Ramos (cell line): Measurements from ENCODE around the gene IPO9.

Source experiments
- in situ Hi-C: fragments of 300-500 bp; cut with MboI; formaldehyde crosslinking; loops from one replicate; pipeline ENCODE4 v1.14.3; 2022; ENCODE audit warnings: low sequenced_read_pairs; ENCODE audit not compliant: unreplicated experiment

The IPO9 gene

GRCh38 chr1:201828820-201829774, at the start of gene IPO9:
Gene IPO9, plus strand, starts transcription at chr1:201829157. Its CDS starts 53 bp downstream, at chr1:201829210.
- in situ Hi-C loops = no loop called here

DNA sequence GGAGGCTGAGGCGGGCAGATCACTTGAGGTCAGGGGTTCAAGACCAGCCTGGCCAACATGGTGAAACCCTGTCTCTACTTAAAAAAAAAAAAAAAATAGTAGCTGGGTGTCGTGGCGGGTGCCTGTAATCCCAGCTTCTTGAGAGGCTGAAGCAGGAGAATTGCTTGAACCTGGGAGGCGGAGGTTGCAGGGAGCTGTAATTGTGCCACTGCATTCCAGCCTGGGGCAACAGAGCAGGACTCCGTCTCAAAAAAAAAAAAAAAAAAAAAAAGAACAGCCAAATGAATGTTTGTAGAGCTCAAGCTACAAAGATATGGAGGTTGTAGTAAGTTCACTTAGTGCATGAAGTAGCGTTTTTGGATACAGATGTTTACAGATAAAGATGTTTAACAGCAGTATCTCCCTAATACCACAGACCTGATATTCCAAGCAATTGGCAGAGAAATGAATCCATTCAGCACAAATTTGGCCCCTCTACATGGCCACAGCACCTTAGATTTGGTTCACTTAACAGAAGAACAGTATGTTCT, 49.5 kb upstream of the IPO9 start:
- in situ Hi-C loops = no loop called here

DNA sequence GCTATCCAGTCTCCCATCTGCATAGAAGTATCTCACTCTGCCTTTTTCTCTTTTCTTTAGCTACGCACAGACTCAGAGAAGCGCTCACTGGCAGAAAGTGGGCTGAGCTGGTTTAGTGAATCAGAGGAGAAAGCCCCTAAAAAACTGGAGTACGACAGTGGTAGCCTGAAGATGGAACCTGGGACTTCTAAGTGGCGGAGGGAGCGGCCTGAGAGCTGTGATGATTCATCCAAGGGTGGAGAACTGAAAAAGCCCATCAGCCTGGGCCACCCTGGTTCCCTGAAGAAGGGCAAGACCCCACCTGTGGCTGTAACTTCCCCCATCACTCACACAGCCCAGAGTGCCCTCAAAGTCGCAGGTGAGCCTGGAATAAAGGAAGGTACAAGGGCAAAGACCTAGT, 48.0 kb upstream of the IPO9 start:
- in situ Hi-C loops = loop anchor here (10.0 kb wide), 1 partner anchor 216 kb away; no protein-coding TSS in a partner anchor

- in situ Hi-C loops = loop anchor here (10.0 kb wide), 1 partner anchor 217 kb away; no protein-coding TSS in a partner anchor
Observed at GRCh38 chr1:201781437-201781836, 47.5 kb upstream of the IPO9 start.

DNA sequence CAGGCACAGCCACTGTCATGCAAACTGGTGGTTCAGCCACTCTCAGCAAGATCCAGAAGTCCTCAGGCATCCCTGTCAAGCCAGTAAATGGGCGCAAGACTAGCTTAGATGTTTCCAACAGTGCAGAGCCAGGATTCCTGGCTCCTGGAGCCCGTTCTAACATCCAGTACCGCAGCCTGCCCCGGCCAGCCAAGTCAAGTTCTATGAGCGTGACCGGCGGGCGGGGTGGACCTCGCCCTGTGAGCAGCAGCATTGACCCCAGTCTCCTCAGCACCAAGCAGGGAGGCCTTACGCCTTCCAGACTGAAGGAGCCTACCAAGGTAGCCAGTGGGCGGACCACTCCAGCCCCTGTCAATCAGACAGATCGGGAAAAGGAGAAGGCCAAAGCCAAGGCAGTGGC, 46.6 kb upstream of the IPO9 start:
- in situ Hi-C loops = loop anchor here (10.0 kb wide), 1 partner anchor 218 kb away; no protein-coding TSS in a partner anchor

GRCh38 chr1:201783058-201783457, 45.9 kb upstream of the IPO9 start:
- in situ Hi-C loops = loop anchor here (10.0 kb wide), 1 partner anchor 218 kb away; no protein-coding TSS in a partner anchor

DNA sequence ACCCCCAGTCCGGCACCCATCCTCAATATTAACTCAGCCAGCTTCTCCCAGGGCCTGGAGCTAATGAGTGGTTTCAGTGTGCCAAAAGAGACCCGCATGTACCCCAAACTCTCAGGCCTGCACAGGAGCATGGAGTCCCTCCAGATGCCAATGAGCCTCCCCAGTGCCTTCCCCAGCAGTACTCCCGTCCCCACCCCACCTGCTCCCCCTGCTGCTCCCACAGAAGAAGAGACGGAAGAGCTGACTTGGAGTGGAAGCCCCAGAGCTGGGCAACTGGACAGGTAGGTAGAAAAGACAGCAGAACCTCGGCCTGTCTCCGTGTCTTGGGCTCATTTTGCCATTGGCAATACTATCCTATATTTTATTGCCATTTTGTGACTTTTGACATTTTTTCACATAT, 45.4 kb upstream of the IPO9 start:
- in situ Hi-C loops = loop anchor here (10.0 kb wide), 1 partner anchor 219 kb away; no protein-coding TSS in a partner anchor

- in situ Hi-C loops = loop anchor here (5.0 to 10.0 kb wide), 2 partner anchors 73 to 220 kb away; no protein-coding TSS in a partner anchor
Observed at GRCh38 chr1:201785291-201785690, 43.7 kb upstream of the IPO9 start.

- in situ Hi-C loops = loop anchor here (5.0 to 10.0 kb wide), 2 partner anchors 75 to 222 kb away; no protein-coding TSS in a partner anchor
Observed at GRCh38 chr1:201786824-201787223, 42.1 kb upstream of the IPO9 start.

DNA sequence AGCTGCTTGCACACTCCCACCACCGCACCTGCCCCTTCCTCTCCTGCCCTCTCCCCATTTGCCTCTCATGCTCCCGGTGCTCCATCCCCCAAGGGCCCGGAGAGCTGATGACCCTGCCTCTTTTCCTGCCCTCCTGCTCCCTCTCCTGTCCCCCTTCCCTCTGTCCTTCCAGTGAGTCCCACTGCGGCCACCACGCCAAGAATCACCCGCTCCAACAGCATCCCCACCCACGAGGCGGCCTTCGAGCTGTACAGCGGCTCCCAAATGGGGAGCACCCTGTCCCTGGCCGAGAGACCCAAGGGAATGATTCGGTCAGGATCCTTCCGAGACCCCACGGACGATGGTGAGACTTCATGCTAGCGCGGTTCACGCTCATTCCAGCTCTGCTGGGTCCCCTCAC, 40.7 kb upstream of the IPO9 start:
- in situ Hi-C loops = loop anchor here (5.0 to 10.0 kb wide), 2 partner anchors 76 to 223 kb away; no protein-coding TSS in a partner anchor

DNA sequence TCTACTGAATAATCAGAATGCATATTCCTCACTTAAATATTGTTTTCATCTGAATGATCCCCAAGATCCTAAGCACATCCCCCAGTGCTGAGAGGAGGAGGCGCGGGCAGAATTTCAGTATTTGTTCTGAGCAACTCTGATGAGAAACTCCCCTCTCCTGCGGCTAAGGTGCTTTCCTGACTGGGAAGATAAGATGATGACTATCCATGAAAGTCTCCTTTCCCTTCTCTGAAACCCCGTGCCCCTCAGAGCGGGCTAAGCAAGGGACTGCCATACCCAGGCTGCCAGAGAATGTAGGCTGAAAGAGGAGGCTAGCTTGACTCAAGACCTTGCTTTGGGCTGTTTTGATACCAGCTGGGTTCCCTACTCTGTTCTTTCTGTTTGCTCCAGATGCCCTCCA, 39.7 kb upstream of the IPO9 start:
- in situ Hi-C loops = loop anchor here (5.0 to 10.0 kb wide), 2 partner anchors 77 to 224 kb away; no protein-coding TSS in a partner anchor

- in situ Hi-C loops = no loop called here
Observed at GRCh38 chr1:201790261-201790660, 38.7 kb upstream of the IPO9 start.

DNA sequence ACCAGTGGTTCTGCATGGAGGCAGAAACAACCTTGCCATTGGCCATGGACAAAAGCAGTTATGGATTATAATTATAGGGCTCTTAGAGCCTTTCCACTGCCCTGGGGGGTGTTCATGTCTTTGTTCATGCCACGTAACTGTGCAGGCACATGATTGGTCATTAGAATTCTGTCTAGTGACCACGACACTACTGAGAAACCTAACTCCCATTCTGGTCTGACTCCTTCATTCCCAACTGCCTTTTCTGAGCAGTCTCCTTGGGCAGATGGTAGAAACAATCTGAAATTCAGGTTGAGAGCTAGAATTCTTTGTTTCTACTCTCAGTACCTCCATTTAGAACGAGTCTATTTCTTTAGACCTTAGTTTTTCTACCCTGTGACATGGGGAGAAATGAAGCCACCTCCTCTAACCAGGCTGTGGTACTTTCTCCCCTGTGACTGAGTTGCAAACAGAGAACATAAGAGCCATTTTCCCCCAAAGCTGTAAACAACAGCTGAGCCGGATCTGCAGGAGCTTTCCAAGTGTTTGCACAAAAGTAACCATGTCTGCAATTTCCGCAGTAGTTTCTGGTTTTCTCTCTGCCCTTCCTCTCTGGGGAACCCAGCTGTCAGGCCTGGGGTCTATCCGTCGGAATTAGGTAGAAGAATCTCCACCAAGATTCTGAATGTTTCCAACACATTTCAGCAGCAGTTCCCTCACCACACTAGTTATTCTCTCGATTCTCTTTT, 37.7 kb upstream of the IPO9 start:
- in situ Hi-C loops = no loop called here

DNA sequence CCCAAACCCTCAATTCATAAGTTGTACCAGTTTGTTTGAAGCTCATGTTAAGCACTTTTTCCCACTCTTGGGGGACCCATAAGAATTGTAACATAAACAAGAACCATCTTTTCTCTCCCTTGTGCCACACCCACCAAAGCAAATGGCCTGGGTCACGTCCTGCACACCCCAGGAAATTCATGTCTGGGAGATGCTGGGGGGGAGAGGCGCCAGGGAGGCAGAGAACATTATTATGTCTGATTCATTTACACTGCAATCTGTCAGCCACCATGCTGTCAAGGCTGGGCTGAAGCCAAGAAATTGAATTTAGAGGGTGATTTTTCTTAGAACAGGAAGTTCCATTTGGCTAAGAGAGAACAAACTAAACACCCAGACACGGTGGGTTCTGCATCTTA, 37.2 kb upstream of the IPO9 start:
- in situ Hi-C loops = no loop called here

DNA sequence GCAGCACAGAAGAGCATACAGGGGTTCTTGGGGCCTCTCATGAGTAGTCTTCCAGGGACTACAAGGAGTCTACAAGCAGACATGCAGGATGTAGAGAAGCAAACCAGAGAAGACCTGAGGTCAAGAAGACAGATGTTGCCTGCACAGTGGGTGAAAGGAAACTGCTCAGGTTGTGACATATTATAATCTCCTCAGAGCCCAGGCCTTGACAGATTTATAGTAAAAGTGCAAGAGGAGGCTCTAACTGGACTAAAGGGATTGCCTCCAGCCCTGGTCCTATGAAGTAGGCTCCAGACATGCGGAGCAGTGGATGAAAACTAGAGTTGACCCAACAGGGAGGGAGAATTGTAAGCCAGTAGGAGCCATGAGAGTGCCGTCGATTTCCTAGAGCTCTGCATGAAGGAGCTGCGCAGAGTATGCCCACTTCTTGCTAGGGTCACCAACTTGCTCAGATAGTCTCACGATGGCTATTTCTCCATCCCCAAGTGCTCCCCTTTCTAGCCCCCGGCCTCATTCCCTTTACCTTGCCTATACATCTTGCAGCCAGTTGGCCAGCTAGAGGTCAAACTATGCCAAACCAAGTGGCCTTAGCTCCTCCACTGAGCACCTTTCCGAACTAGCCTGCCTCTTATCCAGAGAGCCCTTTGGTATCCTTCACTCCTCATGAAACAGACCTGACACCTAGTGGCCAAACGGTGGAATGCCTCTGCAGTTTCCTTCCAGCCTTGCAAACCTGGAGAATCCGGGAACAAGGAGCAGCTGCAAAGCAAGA, 36.2 kb upstream of the IPO9 start:
- in situ Hi-C loops = no loop called here

GRCh38 chr1:201793306-201793925, 35.5 kb upstream of the IPO9 start:
- in situ Hi-C loops = no loop called here

GRCh38 chr1:201795066-201795465, 33.9 kb upstream of the IPO9 start:
- in situ Hi-C loops = no loop called here

DNA sequence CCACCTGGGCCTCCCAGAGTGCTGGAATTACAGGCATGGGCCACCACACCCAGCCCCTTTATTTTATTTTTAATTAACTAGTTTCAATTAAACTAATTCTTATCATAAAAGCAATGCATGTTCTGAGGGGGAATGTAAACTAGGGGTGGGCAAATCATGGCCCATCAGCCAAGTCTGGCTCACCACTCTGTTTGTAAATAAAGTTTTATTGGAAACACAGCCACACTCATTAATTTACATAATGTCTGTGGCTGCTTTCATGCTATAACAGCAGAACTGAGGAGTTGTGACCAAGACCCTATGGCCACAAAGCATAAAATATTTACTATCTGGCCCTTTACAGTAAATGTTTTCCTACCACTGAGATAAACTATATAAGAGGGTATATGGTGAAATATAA, 28.7 kb upstream of the IPO9 start:
- in situ Hi-C loops = no loop called here

- in situ Hi-C loops = no loop called here
Observed at GRCh38 chr1:201806801-201807200, 22.2 kb upstream of the IPO9 start.
